ENCODE measurements around the gene TMCC2. TPM values are rescaled to one million over a fixed set of nuclear protein-coding genes. Genes with fewer than 3 reads are reported as not detected.

The TMCC2 gene
- total RNA-seq, 3 donors from 2014 or later (not counting 1 experiment from before 2014, with no cell fraction given): 0.93 to 1.5 (median 1.1) TPM

DNA sequence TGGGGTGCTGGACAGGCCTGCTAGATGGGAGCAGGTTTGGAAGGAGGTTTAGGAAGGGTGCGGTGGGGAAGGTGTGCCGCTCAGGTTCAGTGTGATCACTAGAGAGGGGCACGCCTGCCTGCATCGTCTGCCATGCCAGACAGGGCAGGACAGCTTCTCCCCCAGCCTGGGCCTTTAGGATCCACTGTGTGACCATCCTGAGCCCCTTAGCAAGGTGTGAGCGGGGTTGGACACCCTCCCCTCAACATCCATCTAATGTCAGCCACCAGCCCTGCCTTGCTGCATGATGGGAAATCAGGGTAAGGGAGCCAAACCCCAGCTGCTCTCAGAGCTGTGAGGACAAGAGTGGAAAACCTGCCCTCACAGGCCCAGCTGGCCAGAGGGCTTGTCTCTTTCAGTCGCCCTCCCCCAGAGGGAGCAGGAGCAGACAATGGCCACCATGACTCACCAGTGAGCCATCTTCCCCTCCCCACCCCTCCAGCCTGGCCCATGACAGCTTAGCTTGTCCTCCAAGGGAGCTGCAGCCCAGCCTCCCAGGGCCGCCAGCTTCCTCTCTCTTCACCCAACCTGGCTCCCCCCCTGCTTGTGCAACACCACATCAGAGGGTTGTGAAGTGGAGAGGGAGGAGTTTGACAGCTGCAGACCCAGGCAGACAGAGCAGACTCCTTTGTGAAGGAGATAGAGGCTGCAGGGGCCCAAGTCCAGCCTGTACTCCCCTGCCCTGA, 56.8 kb downstream of the TMCC2 start:
- peaks cover 83% of the 10 kb centered on the region for H3K4me1 ChIP-seq (ENCODE audit: control insufficient read depth, insufficient read depth, low read length)
- peak overlapping the region; percentile 26 for H3K4me3 ChIP-seq (ENCODE audit: low read length)
- ATAC-seq (peak; percentile 63 to 77 (median 66)), DNase-seq (peak; percentile 81 to 94)
- Mint-ChIP-seq H3K36me3 (no peaks in the 10 kb centered on the region), H3K27ac (peak overlapping the region; percentile 83 to 99), H3K27me3 (ENCODE audit: low read depth in 2 of 2) (no peaks in the 10 kb centered on the region), H3K4me3 (peak overlapping the region; percentile 91), H3K9me3 (no peaks in the 10 kb centered on the region), H3K4me1 (peaks cover 73 to 82% of the 10 kb centered on the region in 2 donors)
- no peaks in the 10 kb centered on the region for H3K36me3 ChIP-seq (ENCODE audit: control insufficient read depth, insufficient read depth, low read length)
- TF ChIP-seq, protein P1, sequence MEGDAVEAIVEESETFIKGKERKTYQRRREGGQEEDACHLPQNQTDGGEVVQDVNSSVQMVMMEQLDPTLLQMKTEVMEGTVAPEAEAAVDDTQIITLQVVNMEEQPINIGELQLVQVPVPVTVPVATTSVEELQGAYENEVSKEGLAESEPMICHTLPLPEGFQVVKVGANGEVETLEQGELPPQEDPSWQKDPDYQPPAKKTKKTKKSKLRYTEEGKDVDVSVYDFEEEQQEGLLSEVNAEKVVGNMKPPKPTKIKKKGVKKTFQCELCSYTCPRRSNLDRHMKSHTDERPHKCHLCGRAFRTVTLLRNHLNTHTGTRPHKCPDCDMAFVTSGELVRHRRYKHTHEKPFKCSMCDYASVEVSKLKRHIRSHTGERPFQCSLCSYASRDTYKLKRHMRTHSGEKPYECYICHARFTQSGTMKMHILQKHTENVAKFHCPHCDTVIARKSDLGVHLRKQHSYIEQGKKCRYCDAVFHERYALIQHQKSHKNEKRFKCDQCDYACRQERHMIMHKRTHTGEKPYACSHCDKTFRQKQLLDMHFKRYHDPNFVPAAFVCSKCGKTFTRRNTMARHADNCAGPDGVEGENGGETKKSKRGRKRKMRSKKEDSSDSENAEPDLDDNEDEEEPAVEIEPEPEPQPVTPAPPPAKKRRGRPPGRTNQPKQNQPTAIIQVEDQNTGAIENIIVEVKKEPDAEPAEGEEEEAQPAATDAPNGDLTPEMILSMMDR (IDR thresholded peaks at IDR 0.05): no peak
- peak overlapping the region; percentile 82 for H3K27ac ChIP-seq (ENCODE audit: low read length)
- 57% methylated on average over 7 of the region's 7 CpGs for WGBS (ENCODE audit: insufficient coverage)
- H3K27me3 ChIP-seq (ENCODE audit: control insufficient read depth, insufficient read depth, low read length): no peaks in the 10 kb centered on the region
- no peaks in the 10 kb centered on the region for H3K9me3 ChIP-seq (ENCODE audit: control insufficient read depth, insufficient read depth, low read length)
- intact Hi-C loops (cut with micrococcal nuclease): loop anchor here (1.0 to 10.0 kb wide), 5 partner anchors 11 to 1960 kb away; partner anchors contain the start of gene ELK4

DNA sequence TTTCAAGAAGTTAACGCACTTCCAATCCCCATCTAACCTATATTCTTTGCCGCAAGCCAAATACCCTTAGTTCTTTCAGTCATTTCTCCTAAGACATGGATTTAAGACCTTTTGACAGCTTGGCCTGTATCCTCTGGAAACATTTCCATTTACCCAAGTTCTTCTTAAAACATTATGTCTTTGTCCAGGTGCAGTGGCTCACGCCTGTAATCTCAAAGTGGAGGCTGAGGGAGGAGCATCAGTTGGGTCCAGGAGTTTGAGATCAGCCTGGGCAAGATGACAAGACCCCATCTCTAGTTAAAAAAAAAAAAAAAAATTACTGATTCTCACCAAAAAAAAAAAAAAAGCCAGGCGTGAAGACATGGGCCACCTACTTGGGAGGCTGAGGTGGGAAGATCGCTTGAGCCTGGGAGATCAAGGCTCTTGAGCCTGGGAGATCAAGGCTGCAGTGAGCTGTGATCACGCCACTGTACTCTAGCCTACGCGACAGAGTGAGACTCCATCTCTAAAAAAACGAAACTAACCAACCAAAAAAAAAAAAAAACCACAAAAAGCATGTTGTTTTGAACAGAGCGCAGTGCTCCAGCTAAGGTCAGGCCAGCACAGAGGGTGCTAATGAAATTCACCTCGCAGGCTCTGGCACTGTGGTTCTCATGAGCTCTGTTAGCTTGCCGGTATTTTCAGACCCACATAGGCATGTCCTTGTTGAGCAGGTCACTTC, 57.8 kb downstream of the TMCC2 start:
- Histone ChIP-seq H3K36me3 (ENCODE audit: control insufficient read depth, insufficient read depth, low read length) (no peaks in the 10 kb centered on the region), H3K4me1 (ENCODE audit: control insufficient read depth, insufficient read depth, low read length) (peaks cover 81% of the 10 kb centered on the region), H3K27me3 (ENCODE audit: control insufficient read depth, insufficient read depth, low read length) (no peaks in the 10 kb centered on the region), H3K4me3 (ENCODE audit: low read length) (peak overlapping the region; percentile 26), H3K9me3 (ENCODE audit: control insufficient read depth, insufficient read depth, low read length) (no peaks in the 10 kb centered on the region), H3K27ac (ENCODE audit: low read length) (peak overlapping the region; percentile 82)
- TF ChIP-seq, protein P1 (IDR thresholded peaks at IDR 0.05): no peak
- no peaks in the 10 kb centered on the region for H3K36me3 Mint-ChIP-seq
- intact Hi-C loops (cut with micrococcal nuclease): loop anchor here (2.0 to 10.0 kb wide), 4 partner anchors 195 to 1961 kb away; partner anchors contain the start of gene ELK4
- peaks cover 65 to 79% of the 10 kb centered on the region in 2 donors for H3K4me1 Mint-ChIP-seq
- peak; percentile 58 to 86 for DNase-seq
- peak overlapping the region; percentile 83 to 99 for H3K27ac Mint-ChIP-seq
- no peaks in the 10 kb centered on the region for H3K27me3 Mint-ChIP-seq (ENCODE audit: low read depth in 2 of 2)
- H3K4me3 Mint-ChIP-seq: peak overlapping the region; percentile 91
- ATAC-seq: peak; percentile 30 to 52 (median 43)
- WGBS (ENCODE audit: insufficient coverage): 7% methylated on average over 11 of the region's 12 CpGs
- H3K9me3 Mint-ChIP-seq: no peaks in the 10 kb centered on the region

DNA sequence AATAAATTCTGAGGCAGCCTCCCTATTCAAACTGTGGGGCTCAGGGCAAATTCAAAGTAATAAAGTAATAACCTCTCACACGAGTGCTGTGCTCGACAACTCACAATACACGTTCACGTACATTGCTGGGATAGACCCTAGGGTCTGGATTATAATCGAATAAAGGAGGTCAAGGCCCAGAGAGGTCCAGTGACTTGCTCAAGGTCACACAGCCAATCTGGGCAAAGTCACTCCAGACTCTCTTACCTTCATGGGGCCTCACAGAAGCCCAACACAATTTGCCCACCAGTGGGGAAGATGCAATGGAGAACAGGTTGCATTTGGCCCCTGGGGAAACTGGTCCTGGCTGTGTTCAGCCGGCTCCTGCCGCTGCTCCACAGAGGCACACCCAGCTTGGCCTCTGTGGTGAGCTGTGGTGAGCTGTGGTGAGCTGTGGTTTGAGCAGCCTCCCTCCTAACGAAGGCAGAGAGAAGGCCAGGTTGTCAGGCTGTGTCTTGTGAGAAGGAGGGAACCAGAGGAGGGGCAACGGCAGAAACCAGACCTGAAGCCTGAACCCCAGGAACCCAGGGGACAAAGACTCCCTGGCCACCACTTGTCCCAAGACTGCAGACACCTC, 58.7 kb downstream of the TMCC2 start:
- Histone ChIP-seq H3K9me3 (ENCODE audit: control insufficient read depth, insufficient read depth, low read length) (no peaks in the 10 kb centered on the region), H3K27ac (ENCODE audit: low read length) (peak overlapping the region; percentile 82), H3K27me3 (ENCODE audit: control insufficient read depth, insufficient read depth, low read length) (no peaks in the 10 kb centered on the region), H3K36me3 (ENCODE audit: control insufficient read depth, insufficient read depth, low read length) (no peaks in the 10 kb centered on the region), H3K4me3 (ENCODE audit: low read length) (peak overlapping the region; percentile 26), H3K4me1 (ENCODE audit: control insufficient read depth, insufficient read depth, low read length) (peaks cover 83% of the 10 kb centered on the region)
- intact Hi-C loops (cut with micrococcal nuclease): loop anchor here (5.0 to 10.0 kb wide), 3 partner anchors 346 to 1962 kb away; partner anchors contain the start of gene ELK4
- TF ChIP-seq, protein P1 (IDR thresholded peaks at IDR 0.05): no peak
- Mint-ChIP-seq H3K4me1 (peaks cover 65 to 81% of the 10 kb centered on the region in 2 donors), H3K4me3 (peak overlapping the region; percentile 91), H3K27ac (peak overlapping the region; percentile 83 to 99), H3K27me3 (ENCODE audit: low read depth in 2 of 2) (no peaks in the 10 kb centered on the region), H3K36me3 (no peaks in the 10 kb centered on the region), H3K9me3 (no peaks in the 10 kb centered on the region)
- peak; percentile 73 to 81 for DNase-seq
- 20% methylated on average over 9 of the region's 9 CpGs for WGBS (ENCODE audit: insufficient coverage)
- no peak for ATAC-seq
